Measurements from ENCODE around the gene GINS2.

GRCh38 chr16:85659336-85659735 is 29.4 kb downstream of the GINS2 start:
- TF ChIP-seq, protein P1, sequence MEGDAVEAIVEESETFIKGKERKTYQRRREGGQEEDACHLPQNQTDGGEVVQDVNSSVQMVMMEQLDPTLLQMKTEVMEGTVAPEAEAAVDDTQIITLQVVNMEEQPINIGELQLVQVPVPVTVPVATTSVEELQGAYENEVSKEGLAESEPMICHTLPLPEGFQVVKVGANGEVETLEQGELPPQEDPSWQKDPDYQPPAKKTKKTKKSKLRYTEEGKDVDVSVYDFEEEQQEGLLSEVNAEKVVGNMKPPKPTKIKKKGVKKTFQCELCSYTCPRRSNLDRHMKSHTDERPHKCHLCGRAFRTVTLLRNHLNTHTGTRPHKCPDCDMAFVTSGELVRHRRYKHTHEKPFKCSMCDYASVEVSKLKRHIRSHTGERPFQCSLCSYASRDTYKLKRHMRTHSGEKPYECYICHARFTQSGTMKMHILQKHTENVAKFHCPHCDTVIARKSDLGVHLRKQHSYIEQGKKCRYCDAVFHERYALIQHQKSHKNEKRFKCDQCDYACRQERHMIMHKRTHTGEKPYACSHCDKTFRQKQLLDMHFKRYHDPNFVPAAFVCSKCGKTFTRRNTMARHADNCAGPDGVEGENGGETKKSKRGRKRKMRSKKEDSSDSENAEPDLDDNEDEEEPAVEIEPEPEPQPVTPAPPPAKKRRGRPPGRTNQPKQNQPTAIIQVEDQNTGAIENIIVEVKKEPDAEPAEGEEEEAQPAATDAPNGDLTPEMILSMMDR (IDR thresholded peaks at IDR 0.05): no peak
- TF ChIP-seq POLR2A (IDR thresholded peaks at IDR 0.05): no peak

All from breast epithelium (tissue), 3 donors.